Fibroblast of lung (primary cell): Measurements from ENCODE around the gene TMEM203.

Experiments
- CTCF ChIP-seq, 2 donors: IDR thresholded peaks in 1 of 2; conservative IDR thresholded peaks in 1 of 2; 1 replicate in 1 of 2; 2 replicates in 1 of 2; pipeline ENCODE4 v1.5.1; 2011 to 2012; ENCODE audit warnings: low read length in 2 of 2, control low read depth in 1 of 2, inconsistent platforms in 1 of 2, low read depth in 1 of 2, mild to moderate bottlenecking in 1 of 2
- EZH2 ChIP-seq: IDR thresholded peaks from 2 replicates; pipeline ENCODE4 v1.5.1; 2012; ENCODE audit warnings: low read length, control low read depth, mild to moderate bottlenecking; ENCODE audit errors: missing control alignments

- TF ChIP-seq CTCF (conservative IDR thresholded peaks at IDR 0.05 in 1 of 2, IDR thresholded peaks at IDR 0.05 in 1 of 2; ENCODE audit: low read depth in 1 of 2, low read length in 2 of 2) (no peak), EZH2 (no peak)
Observed at GRCh38 chr9:137242269-137243203, 37.1 kb upstream of the TMEM203 start.
